Ovary (tissue), 3 donors: ENCODE measurements around the gene KCND2.

Experiments
- EP300 ChIP-seq: sonication (generic); formaldehyde crosslinking; IDR thresholded peaks from one replicate; pipeline ENCODE4 v1.6.1; 2017; ENCODE audit warnings: antibody characterized with exemption
- POLR2A ChIP-seq: fragments of 450-650 bp; IDR thresholded peaks from one replicate; pipeline ENCODE4 v1.6.1; 2017; ENCODE audit warnings: antibody characterized with exemption, mild to moderate bottlenecking, moderate library complexity
- TF ChIP-seq, protein P1 (sequence below), 3 donors: fragments of 450-650 bp in 2 of 3; fragments of 200-600 bp in 1 of 3; IDR thresholded peaks; one replicate each; pipeline versions ENCODE4 v1.5.1 to v1.8.0; 2016 to 2022; ENCODE audit warnings: antibody characterized with exemption in 3 of 3, mild to moderate bottlenecking in 1 of 3
- donor health status: DM: no; HTN: no; CAD: no.

DNA sequence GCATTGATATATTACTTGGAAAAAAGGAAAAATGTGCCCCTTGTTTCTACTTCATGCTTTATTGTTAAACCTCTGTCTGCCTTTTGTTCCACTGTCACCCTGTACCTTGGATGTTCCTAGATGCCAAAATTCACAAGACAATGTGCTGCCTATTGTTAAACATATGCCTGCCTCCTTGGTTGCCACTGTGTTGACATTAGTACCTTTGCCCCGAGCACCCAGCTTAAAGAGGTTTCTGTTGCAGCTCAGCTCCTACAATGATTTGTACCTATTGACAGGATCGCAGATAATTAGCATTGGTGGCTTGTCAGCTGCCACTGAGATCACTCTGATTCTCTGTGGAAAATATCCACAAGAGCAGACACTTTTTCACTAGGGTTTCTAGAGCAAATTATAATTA, 188.0 kb downstream of the KCND2 start:
- TF ChIP-seq, protein P1, sequence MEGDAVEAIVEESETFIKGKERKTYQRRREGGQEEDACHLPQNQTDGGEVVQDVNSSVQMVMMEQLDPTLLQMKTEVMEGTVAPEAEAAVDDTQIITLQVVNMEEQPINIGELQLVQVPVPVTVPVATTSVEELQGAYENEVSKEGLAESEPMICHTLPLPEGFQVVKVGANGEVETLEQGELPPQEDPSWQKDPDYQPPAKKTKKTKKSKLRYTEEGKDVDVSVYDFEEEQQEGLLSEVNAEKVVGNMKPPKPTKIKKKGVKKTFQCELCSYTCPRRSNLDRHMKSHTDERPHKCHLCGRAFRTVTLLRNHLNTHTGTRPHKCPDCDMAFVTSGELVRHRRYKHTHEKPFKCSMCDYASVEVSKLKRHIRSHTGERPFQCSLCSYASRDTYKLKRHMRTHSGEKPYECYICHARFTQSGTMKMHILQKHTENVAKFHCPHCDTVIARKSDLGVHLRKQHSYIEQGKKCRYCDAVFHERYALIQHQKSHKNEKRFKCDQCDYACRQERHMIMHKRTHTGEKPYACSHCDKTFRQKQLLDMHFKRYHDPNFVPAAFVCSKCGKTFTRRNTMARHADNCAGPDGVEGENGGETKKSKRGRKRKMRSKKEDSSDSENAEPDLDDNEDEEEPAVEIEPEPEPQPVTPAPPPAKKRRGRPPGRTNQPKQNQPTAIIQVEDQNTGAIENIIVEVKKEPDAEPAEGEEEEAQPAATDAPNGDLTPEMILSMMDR (IDR thresholded peaks at IDR 0.05), result no peak
- TF ChIP-seq POLR2A (no peak), EP300 (no peak)
